Astrocyte (in vitro differentiated cells and primary cell): ENCODE data around the gene SIGLEC6. TPM values are rescaled to one million over a fixed set of nuclear protein-coding genes. Genes with fewer than 3 reads are reported as not detected.

Experiments used
- DNase-seq: peaks from one replicate; pipeline ENCODE4 v3.0.0-alpha.2; 2010; ENCODE audit warnings: low read depth
- FAIRE-seq: peaks from 2 replicates; lab custom pipeline; 2011; peaks lifted over from hg19 to GRCh38; lab: Jason Lieb, UNC
- H2AFZ ChIP-seq: 2 replicates; pipeline ENCODE4 v1.6.0; 2012; ENCODE audit warnings: low read depth, low read length, inconsistent platforms
- H3K27ac ChIP-seq: 2 replicates; pipeline ENCODE4 v1.5.1; 2011; ENCODE audit warnings: low read depth, low read length, inconsistent platforms
- H3K27me3 ChIP-seq: 2 replicates; pipeline ENCODE4 v1.6.0; 2011; ENCODE audit warnings: low read length, inconsistent platforms; ENCODE audit not compliant: insufficient read depth
- H3K36me3 ChIP-seq: 2 replicates; pipeline ENCODE4 v1.5.1; 2011; ENCODE audit warnings: low read length, inconsistent platforms; ENCODE audit not compliant: insufficient read depth
- H3K4me1 ChIP-seq: 2 replicates; pipeline ENCODE4 v1.5.1; 2011; ENCODE audit warnings: low read length, inconsistent platforms; ENCODE audit not compliant: insufficient read depth
- H3K4me2 ChIP-seq: 2 replicates; pipeline ENCODE4 v1.6.0; 2012; ENCODE audit warnings: low read length, inconsistent platforms
- H3K4me3 ChIP-seq: 2 replicates; pipeline ENCODE4 v1.5.1; 2011; ENCODE audit warnings: low read depth, mild to moderate bottlenecking, low read length, inconsistent platforms; ENCODE audit not compliant: insufficient read depth
- H3K79me2 ChIP-seq: 2 replicates; pipeline ENCODE4 v1.6.0; 2012; ENCODE audit warnings: mild to moderate bottlenecking, low read length, inconsistent platforms; ENCODE audit not compliant: insufficient read depth
- H3K9ac ChIP-seq: 2 replicates; pipeline ENCODE4 v1.6.0; 2012; ENCODE audit warnings: mild to moderate bottlenecking, low read length, inconsistent platforms
- H3K9me3 ChIP-seq: 2 replicates; pipeline ENCODE4 v1.5.1; 2012; ENCODE audit warnings: low read depth, mild to moderate bottlenecking, low read length, inconsistent platforms; ENCODE audit not compliant: insufficient read depth
- H4K20me1 ChIP-seq: 2 replicates; pipeline ENCODE4 v1.6.0; 2012; ENCODE audit warnings: low read length, inconsistent platforms; ENCODE audit not compliant: insufficient read depth
- H3K27ac Mint-ChIP-seq: one replicate; pipeline ENCODE4 v1.8.0; 2021; ENCODE audit warnings: mild to moderate bottlenecking, mixed read lengths; ENCODE audit not compliant: unreplicated experiment
- H3K27me3 Mint-ChIP-seq: one replicate; pipeline ENCODE4 v1.8.0; 2021; ENCODE audit warnings: low read depth, mixed read lengths; ENCODE audit not compliant: unreplicated experiment
- H3K36me3 Mint-ChIP-seq: one replicate; pipeline ENCODE4 v1.8.0; 2021; ENCODE audit warnings: low read depth, mixed read lengths; ENCODE audit not compliant: unreplicated experiment
- H3K4me1 Mint-ChIP-seq: one replicate; pipeline ENCODE4 v1.8.0; 2021; ENCODE audit warnings: low read depth, mixed read lengths; ENCODE audit not compliant: unreplicated experiment
- H3K4me3 Mint-ChIP-seq: one replicate; pipeline ENCODE4 v1.8.0; 2021; ENCODE audit warnings: mild to moderate bottlenecking, moderate library complexity, mixed read lengths; ENCODE audit not compliant: unreplicated experiment
- H3K9me3 Mint-ChIP-seq: one replicate; pipeline ENCODE4 v1.8.0; 2021; ENCODE audit warnings: mild to moderate bottlenecking, mixed read lengths; ENCODE audit not compliant: unreplicated experiment
- CTCF ChIP-seq: IDR thresholded peaks from 2 replicates; pipeline ENCODE4 v1.5.1; 2011; ENCODE audit warnings: low read depth, mild to moderate bottlenecking, inconsistent platforms, low read length, moderate library complexity; ENCODE audit not compliant: insufficient read depth
- EZH2 ChIP-seq: IDR thresholded peaks from 2 replicates; pipeline ENCODE4 v1.6.1; 2012; ENCODE audit warnings: mild to moderate bottlenecking, low read length, inconsistent platforms; ENCODE audit not compliant: insufficient read depth
- total RNA-seq: library from RNA; stranded (reverse); gene quantifications from 2 replicates; pipeline ENCODE4 v1.2.1, GENCODE V29; 2021

The SIGLEC6 gene
- total RNA-seq, 1 donor from 2014 or later = not detected

GRCh38 chr19:51521781-51522180 is 9.7 kb downstream of the SIGLEC6 start:
- Histone ChIP-seq H2AFZ (no peak overlapping the region), H3K9me3 (no peaks in the 10 kb centered on the region), H3K27ac (no peak overlapping the region), H3K27me3 (no peaks in the 10 kb centered on the region), H3K4me2 (no peak overlapping the region), H3K9ac (no peak overlapping the region), H3K36me3 (no peaks in the 10 kb centered on the region), H4K20me1 (no peaks in the 10 kb centered on the region), H3K4me3 (no peak overlapping the region), H3K4me1 (no peaks in the 10 kb centered on the region), H3K79me2 (no peaks in the 10 kb centered on the region)
- Mint-ChIP-seq H3K27me3 (peaks cover 2% of the 10 kb centered on the region), H3K4me3 (no peak overlapping the region), H3K4me1 (no peaks in the 10 kb centered on the region), H3K27ac (no peak overlapping the region), H3K9me3 (peaks cover 7% of the 10 kb centered on the region), H3K36me3 (no peaks in the 10 kb centered on the region)
- no peak for DNase-seq
- TF ChIP-seq CTCF = no peak
- TF ChIP-seq EZH2 = no peak
- FAIRE-seq = no peak

DNA sequence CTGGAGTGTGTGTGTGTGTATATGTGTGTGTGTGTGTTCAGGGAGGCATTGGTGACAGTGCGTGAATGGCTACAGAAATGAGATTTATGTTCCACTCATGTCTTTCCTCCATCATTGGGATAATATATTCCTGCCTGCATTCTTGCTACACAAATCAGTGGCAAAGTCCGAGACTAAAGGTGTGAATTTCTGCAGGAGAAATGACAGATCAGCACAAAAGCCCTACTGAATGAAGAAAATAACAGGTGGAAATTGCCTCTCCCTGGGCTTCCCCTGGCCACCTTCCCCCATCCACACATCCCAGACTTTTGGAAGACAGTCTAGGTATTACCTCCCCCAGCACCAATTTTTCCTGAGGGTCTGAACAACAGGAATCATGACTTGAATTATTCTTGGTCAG is 10.1 kb downstream of the SIGLEC6 start:
- Histone ChIP-seq H2AFZ (no peak overlapping the region), H3K36me3 (no peaks in the 10 kb centered on the region), H3K9me3 (no peaks in the 10 kb centered on the region), H3K27me3 (no peaks in the 10 kb centered on the region), H3K4me1 (no peaks in the 10 kb centered on the region), H3K9ac (no peak overlapping the region), H3K79me2 (no peaks in the 10 kb centered on the region), H4K20me1 (no peaks in the 10 kb centered on the region), H3K27ac (no peak overlapping the region), H3K4me2 (no peak overlapping the region), H3K4me3 (no peak overlapping the region)
- Mint-ChIP-seq H3K36me3 (no peaks in the 10 kb centered on the region), H3K4me1 (no peaks in the 10 kb centered on the region), H3K27ac (no peak overlapping the region), H3K9me3 (peaks cover 9% of the 10 kb centered on the region), H3K27me3 (peaks cover 2% of the 10 kb centered on the region), H3K4me3 (no peak overlapping the region)
- TF ChIP-seq CTCF (no peak), EZH2 (no peak)
- no peak for FAIRE-seq
- no peak for DNase-seq

GRCh38 chr19:51520728-51521127 is 10.7 kb downstream of the SIGLEC6 start:
- no peaks in the 10 kb centered on the region for H3K4me1 ChIP-seq
- Mint-ChIP-seq H3K27ac (no peak overlapping the region), H3K36me3 (no peaks in the 10 kb centered on the region), H3K27me3 (peaks cover 2% of the 10 kb centered on the region), H3K9me3 (peaks cover 9% of the 10 kb centered on the region), H3K4me3 (no peak overlapping the region), H3K4me1 (no peaks in the 10 kb centered on the region)
- no peak overlapping the region for H3K4me2 ChIP-seq
- H4K20me1 ChIP-seq = no peaks in the 10 kb centered on the region
- TF ChIP-seq CTCF = no peak
- no peak for TF ChIP-seq EZH2
- H3K4me3 ChIP-seq = no peak overlapping the region
- DNase-seq (no peak), FAIRE-seq (no peak)
- no peak overlapping the region for H2AFZ ChIP-seq
- H3K79me2 ChIP-seq = no peaks in the 10 kb centered on the region
- H3K9me3 ChIP-seq = no peaks in the 10 kb centered on the region
- H3K36me3 ChIP-seq = no peaks in the 10 kb centered on the region
- H3K27ac ChIP-seq = no peak overlapping the region
- no peaks in the 10 kb centered on the region for H3K27me3 ChIP-seq
- H3K9ac ChIP-seq = no peak overlapping the region
